Activated CD4-positive, alpha-beta T cell treated with anti-CD3 and anti-CD28 coated beads for 4 hours (primary cell): Measurements from ENCODE around the gene FUT6.
"Not testable (repeated sequence)": the region's sequence is repeated elsewhere in the genome, so short reads cannot be mapped to it uniquely, and the experiment has no call there.

ENCODE experiments used
- DNase-seq, 2 donors: peaks; one replicate each; pipeline ENCODE4 v3.0.0-alpha.2; 2020

Gene FUT6

GRCh38 chr19:5839065-5840017 lies at the start of gene FUT6:
Gene FUT6, minus strand, starts transcription at chr19:5839702. Its CDS starts 7,135 bp downstream, at chr19:5832567.
- no peak for DNase-seq

- DNase-seq = not testable (repeated sequence)
These were observed 44.7 kb upstream of the FUT6 start for GRCh38 chr19:5884065-5884811.

- not testable (repeated sequence) for DNase-seq
These were observed 43.8 kb upstream of the FUT6 start for GRCh38 chr19:5883157-5883873.

- DNase-seq = no peak
These were observed 43.0 kb upstream of the FUT6 start for GRCh38 chr19:5882421-5882968.

- DNase-seq = no peak
These were observed 42.2 kb upstream of the FUT6 start for GRCh38 chr19:5881543-5882299.

GRCh38 chr19:5880604-5881078 lies 41.1 kb upstream of the FUT6 start:
- no peak for DNase-seq

- DNase-seq = no peak
These were observed 40.7 kb upstream of the FUT6 start for GRCh38 chr19:5880196-5880595.

- no peak for DNase-seq
These were observed 38.4 kb upstream of the FUT6 start for GRCh38 chr19:5877882-5878281.

GRCh38 chr19:5877427-5877826 lies 37.9 kb upstream of the FUT6 start:
- no peak for DNase-seq

- not testable (repeated sequence) for DNase-seq
These were observed 35.0 kb upstream of the FUT6 start for GRCh38 chr19:5874496-5874895.

- no peak for DNase-seq
These were observed 34.2 kb upstream of the FUT6 start for GRCh38 chr19:5873617-5874199.

GRCh38 chr19:5870986-5871394 lies 31.5 kb upstream of the FUT6 start:
- no peak for DNase-seq

- DNase-seq = no peak
These were observed 28.0 kb upstream of the FUT6 start for GRCh38 chr19:5867201-5868136.

- no peak for DNase-seq
These were observed 26.3 kb upstream of the FUT6 start for GRCh38 chr19:5865772-5866171.

- DNase-seq = no peak
These were observed 25.4 kb upstream of the FUT6 start for GRCh38 chr19:5864725-5865486.

GRCh38 chr19:5864013-5864720 lies 24.7 kb upstream of the FUT6 start:
- DNase-seq = no peak

GRCh38 chr19:5863030-5863665 lies 23.6 kb upstream of the FUT6 start:
- DNase-seq = no peak
